Hepatocyte (in vitro differentiated cells): ENCODE measurements around the gene NUBP2. TPM values are rescaled to one million over a fixed set of nuclear protein-coding genes. Genes with fewer than 3 reads are reported as not detected.

Experiments
- DNase-seq: peaks from one replicate; pipeline ENCODE4 v3.0.0-alpha.2; 2016; ENCODE audit warnings: low spot score
- H2AFZ ChIP-seq: fragments of 200-600 bp; sonication (generic); 2 replicates; pipeline ENCODE4 v1.6.0; 2016; ENCODE audit warnings: antibody characterized with exemption, mild to moderate bottlenecking
- H3K27ac ChIP-seq: fragments of 200-600 bp; sonication (generic); 2 replicates; pipeline ENCODE4 v1.5.1; 2016; ENCODE audit warnings: mild to moderate bottlenecking
- H3K27me3 ChIP-seq: fragments of 200-600 bp; sonication (generic); 2 replicates; pipeline ENCODE4 v1.6.1; 2016
- H3K36me3 ChIP-seq: fragments of 200-600 bp; sonication (generic); replicated peaks from 2 replicates; pipeline ENCODE4 v1.5.1; 2016; ENCODE audit warnings: low read depth; ENCODE audit not compliant: insufficient read depth
- H3K4me1 ChIP-seq: fragments of 200-600 bp; sonication (generic); 2 replicates; pipeline ENCODE4 v1.5.1; 2016; ENCODE audit warnings: mild to moderate bottlenecking, moderate library complexity; ENCODE audit not compliant: insufficient read depth
- H3K4me2 ChIP-seq: fragments of 200-600 bp; sonication (generic); 2 replicates; pipeline ENCODE4 v1.6.0; 2016
- H3K4me3 ChIP-seq: fragments of 200-600 bp; sonication (generic); 2 replicates; pipeline ENCODE4 v1.5.1; 2016; ENCODE audit warnings: mild to moderate bottlenecking
- H3K79me2 ChIP-seq: fragments of 200-600 bp; sonication (generic); 2 replicates; pipeline ENCODE4 v1.6.0; 2017; ENCODE audit warnings: mild to moderate bottlenecking
- H3K9me2 ChIP-seq: fragments of 200-600 bp; sonication (generic); replicated peaks from 2 replicates; pipeline ENCODE4 v1.6.0; 2017; ENCODE audit warnings: mild to moderate bottlenecking; ENCODE audit not compliant: insufficient read depth
- H3K9me3 ChIP-seq: fragments of 200-600 bp; sonication (generic); 2 replicates; pipeline ENCODE4 v1.5.1; 2016; ENCODE audit warnings: low read depth, mild to moderate bottlenecking
- H4K20me1 ChIP-seq: fragments of 200-600 bp; sonication (generic); 2 replicates; pipeline ENCODE4 v1.6.0; 2016; ENCODE audit warnings: mild to moderate bottlenecking; ENCODE audit not compliant: insufficient read depth, poor library complexity, severe bottlenecking
- CTCF ChIP-seq: fragments of 200-600 bp; sonication (generic); IDR thresholded peaks from 2 replicates; pipeline ENCODE4 v1.5.1; 2016; ENCODE audit warnings: antibody characterized with exemption, mild to moderate bottlenecking; ENCODE audit not compliant: poor library complexity
- EZH2 ChIP-seq: fragments of 200-600 bp; sonication (generic); IDR thresholded peaks from 2 replicates; pipeline ENCODE4 v1.6.1; 2016; ENCODE audit warnings: antibody characterized with exemption, mild to moderate bottlenecking, borderline replicate concordance
- EZH2phosphoT487 ChIP-seq: fragments of 200-600 bp; sonication (generic); IDR thresholded peaks from one replicate; pipeline ENCODE4 v1.6.1; 2018; ENCODE audit warnings: antibody characterized with exemption, mild to moderate bottlenecking, low read depth, moderate library complexity; ENCODE audit not compliant: unreplicated experiment, severe bottlenecking
- WGBS: methylation state at CpG from one replicate; pipeline ENCODE4 v1.1.6; 2016; ENCODE audit warnings: low lambda C conversion rate; ENCODE audit errors: missing lambda C conversion rate; 5-methylcytosine and 5-hydroxymethylcytosine counted together
- polyA plus RNA-seq: library from polyadenylated mRNA; unstranded; fragments of >200 nt; fragmentation: Nextera tagmentation; extraction: Ambion mirVana; gene quantifications from 2 replicates; pipeline ENCODE4 v1.2.1, GENCODE V29; 2016
- total RNA-seq: library from RNA; depleted of rRNA; stranded (reverse); fragments of >200 nt; gene quantifications from 2 replicates; pipeline ENCODE4 v1.2.3, GENCODE V29; 2014

The NUBP2 gene
- total and polyA plus RNA-seq, 2 experiments from 2014 or later, result 85.4 to 101 TPM

DNA sequence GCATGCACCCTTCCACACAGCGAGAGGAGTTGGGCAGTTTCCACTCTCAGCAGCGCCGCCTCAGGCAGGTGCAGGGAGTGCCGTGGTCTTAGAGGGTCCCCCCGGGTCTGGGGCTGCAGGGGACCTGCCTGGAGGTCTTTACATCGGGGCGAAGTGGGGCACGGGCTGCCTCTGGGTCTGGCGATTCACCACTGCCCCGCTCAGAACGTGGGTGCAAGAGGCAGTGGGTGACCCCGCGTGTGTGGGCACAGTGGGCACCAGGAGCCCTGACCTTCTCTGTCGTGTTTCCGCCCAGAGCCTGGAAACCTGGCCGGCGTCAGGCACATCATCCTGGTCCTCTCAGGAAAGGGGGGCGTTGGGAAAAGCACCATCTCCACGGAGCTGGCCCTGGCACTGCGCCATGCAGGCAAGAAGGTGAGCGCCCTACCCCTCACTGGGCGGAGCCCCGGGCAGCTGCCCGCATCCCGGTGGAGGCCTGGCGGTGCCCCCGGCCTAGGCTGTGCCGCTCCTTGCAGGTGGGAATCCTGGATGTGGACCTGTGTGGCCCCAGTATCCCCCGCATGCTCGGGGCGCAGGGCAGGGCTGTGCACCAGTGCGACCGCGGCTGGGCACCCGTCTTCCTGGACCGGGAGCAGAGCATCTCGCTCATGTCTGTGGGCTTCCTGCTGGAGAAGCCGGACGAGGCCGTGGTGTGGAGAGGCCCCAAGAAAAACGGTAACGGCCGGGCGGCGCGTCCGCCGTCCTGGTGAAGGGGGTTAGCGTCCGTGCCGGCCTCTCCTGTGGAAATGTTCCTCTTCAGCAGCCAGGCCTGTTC, 3.7 kb downstream of the NUBP2 start:
- Histone ChIP-seq H3K36me3 (no peaks in the 10 kb centered on the region), H3K27me3 (no peaks in the 10 kb centered on the region), H3K9me2 (no peaks in the 10 kb centered on the region), H3K27ac (no peak overlapping the region), H3K9me3 (no peaks in the 10 kb centered on the region), H3K4me2 (no peak overlapping the region), H4K20me1 (peaks cover 7% of the 10 kb centered on the region), H3K79me2 (peaks cover 41% of the 10 kb centered on the region), H2AFZ (no peak overlapping the region), H3K4me3 (no peak overlapping the region), H3K4me1 (peaks cover 4% of the 10 kb centered on the region)
- TF ChIP-seq EZH2phosphoT487, result no peak
- 97% methylated on average over 43 of the region's 51 CpGs for WGBS
- peak; percentile 5 for DNase-seq

DNA sequence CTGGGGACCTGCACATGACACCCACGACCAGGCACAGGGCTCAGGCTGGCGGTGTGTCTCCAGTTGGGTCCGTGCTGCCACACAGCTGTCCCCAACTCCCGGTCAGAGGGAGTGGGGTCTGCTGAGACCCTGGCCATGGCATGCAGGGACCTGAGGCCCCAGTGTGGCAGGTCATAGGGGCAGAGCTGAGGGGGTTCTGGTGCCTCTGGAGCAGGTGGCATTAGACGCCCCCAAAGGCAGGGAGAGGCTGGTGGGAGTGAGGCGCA, 4.2 kb downstream of the NUBP2 start:
- H3K27ac ChIP-seq, result no peak overlapping the region
- H3K4me2 ChIP-seq, result no peak overlapping the region
- H3K36me3 ChIP-seq, result no peaks in the 10 kb centered on the region
- no peak overlapping the region for H3K4me3 ChIP-seq
- H3K9me2 ChIP-seq, result no peaks in the 10 kb centered on the region
- TF ChIP-seq EZH2phosphoT487, result no peak
- no peak for TF ChIP-seq EZH2
- TF ChIP-seq CTCF, result no peak
- H2AFZ ChIP-seq, result no peak overlapping the region
- H3K79me2 ChIP-seq, result peaks cover 36% of the 10 kb centered on the region
- no peaks in the 10 kb centered on the region for H3K27me3 ChIP-seq
- 89% methylated on average over 6 of the region's 6 CpGs for WGBS
- H3K4me1 ChIP-seq, result peaks cover 3% of the 10 kb centered on the region
- no peaks in the 10 kb centered on the region for H3K9me3 ChIP-seq
- H4K20me1 ChIP-seq, result peaks cover 5% of the 10 kb centered on the region
- DNase-seq, result no peak

- WGBS, result 95% methylated on average over 43 of the region's 44 CpGs
- DNase-seq, result no peak
- Histone ChIP-seq H3K4me1 (peaks cover 3% of the 10 kb centered on the region), H3K4me3 (no peak overlapping the region), H3K79me2 (peaks cover 36% of the 10 kb centered on the region), H3K36me3 (no peaks in the 10 kb centered on the region), H4K20me1 (peaks cover 5% of the 10 kb centered on the region), H2AFZ (no peak overlapping the region), H3K27me3 (no peaks in the 10 kb centered on the region), H3K4me2 (no peak overlapping the region), H3K9me3 (no peaks in the 10 kb centered on the region), H3K27ac (no peak overlapping the region), H3K9me2 (no peaks in the 10 kb centered on the region)
- no peak for TF ChIP-seq EZH2
- no peak for TF ChIP-seq EZH2phosphoT487
- TF ChIP-seq CTCF, result no peak
Observed at GRCh38 chr16:1787322-1788094, 4.7 kb downstream of the NUBP2 start.

DNA sequence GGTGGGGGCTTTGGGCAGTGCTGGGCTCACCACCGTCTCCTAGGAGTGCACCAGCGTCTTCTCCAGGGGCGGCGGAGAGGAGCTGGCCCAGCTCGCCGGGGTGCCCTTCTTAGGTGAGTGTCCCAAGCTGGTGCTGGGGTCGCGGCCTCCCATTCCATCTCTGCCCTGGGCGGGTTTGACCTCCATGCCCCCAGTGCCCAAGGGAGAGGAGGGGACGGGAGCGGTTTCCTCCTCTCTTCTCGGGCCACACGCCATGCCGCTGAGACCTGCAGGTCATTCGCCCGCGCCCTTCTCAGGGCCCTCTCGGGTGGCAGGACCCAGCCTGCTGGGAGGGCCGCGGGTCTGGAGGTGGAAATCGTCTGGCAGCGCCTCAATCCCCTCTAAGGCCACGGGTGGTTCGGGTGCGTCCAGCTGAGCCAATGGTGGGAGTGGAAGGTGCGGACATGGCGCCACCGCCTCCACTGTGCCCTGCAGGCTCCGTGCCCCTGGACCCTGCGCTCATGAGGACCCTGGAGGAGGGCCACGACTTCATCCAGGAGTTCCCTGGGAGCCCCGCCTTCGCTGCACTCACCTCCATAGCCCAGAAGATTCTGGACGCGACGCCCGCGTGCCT, 5.4 kb downstream of the NUBP2 start:
- Histone ChIP-seq H3K27ac (no peak overlapping the region), H3K79me2 (peaks cover 36% of the 10 kb centered on the region), H3K27me3 (no peaks in the 10 kb centered on the region), H3K4me3 (no peak overlapping the region), H3K9me2 (no peaks in the 10 kb centered on the region), H3K36me3 (no peaks in the 10 kb centered on the region), H2AFZ (no peak overlapping the region), H3K9me3 (no peaks in the 10 kb centered on the region), H4K20me1 (peaks cover 5% of the 10 kb centered on the region), H3K4me2 (no peak overlapping the region), H3K4me1 (peaks cover 3% of the 10 kb centered on the region)
- TF ChIP-seq CTCF, result no peak
- TF ChIP-seq EZH2, result no peak
- no peak for TF ChIP-seq EZH2phosphoT487
- WGBS, result 96% methylated on average over 30 of the region's 38 CpGs
- no peak for DNase-seq
